GM12873 (cell line): ENCODE results near the gene TRMU.

ENCODE experiments used
- TF ChIP-seq, protein P1 (sequence below): IDR thresholded peaks from 2 replicates; pipeline ENCODE4 v1.5.1; 2012; ENCODE audit warnings: low read depth, mild to moderate bottlenecking, moderate library complexity, low read length, control low read depth; ENCODE audit not compliant: insufficient read depth; ENCODE audit errors: missing control alignments

Gene TRMU

GRCh38 chr22:46290121-46290842, 45.2 kb upstream of the TRMU start:
- TF ChIP-seq, protein P1, sequence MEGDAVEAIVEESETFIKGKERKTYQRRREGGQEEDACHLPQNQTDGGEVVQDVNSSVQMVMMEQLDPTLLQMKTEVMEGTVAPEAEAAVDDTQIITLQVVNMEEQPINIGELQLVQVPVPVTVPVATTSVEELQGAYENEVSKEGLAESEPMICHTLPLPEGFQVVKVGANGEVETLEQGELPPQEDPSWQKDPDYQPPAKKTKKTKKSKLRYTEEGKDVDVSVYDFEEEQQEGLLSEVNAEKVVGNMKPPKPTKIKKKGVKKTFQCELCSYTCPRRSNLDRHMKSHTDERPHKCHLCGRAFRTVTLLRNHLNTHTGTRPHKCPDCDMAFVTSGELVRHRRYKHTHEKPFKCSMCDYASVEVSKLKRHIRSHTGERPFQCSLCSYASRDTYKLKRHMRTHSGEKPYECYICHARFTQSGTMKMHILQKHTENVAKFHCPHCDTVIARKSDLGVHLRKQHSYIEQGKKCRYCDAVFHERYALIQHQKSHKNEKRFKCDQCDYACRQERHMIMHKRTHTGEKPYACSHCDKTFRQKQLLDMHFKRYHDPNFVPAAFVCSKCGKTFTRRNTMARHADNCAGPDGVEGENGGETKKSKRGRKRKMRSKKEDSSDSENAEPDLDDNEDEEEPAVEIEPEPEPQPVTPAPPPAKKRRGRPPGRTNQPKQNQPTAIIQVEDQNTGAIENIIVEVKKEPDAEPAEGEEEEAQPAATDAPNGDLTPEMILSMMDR, result no peak

GRCh38 chr22:46290843-46291785, 44.4 kb upstream of the TRMU start:
- TF ChIP-seq, protein P1, result no peak

DNA sequence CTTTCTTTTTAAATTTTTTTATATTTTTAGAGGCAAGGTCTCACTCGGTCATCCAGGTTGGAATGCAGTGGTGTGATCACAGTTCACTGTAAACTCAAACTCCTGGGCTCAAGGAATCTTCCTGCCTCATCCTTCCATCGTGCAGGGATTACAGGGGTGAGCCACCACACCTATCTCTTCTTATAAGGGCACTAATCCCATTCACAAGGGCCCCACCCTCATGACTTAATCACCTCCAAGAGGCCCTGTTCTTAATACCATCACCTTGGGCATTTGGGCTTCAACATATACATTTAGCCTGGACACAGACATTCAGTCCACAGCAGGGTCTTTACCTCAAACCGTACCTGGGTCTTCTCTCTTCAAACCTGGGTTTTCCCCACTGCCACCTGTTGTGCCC, 43.3 kb upstream of the TRMU start:
- TF ChIP-seq, protein P1, result no peak

GRCh38 chr22:46292732-46293131, 42.8 kb upstream of the TRMU start:
- TF ChIP-seq, protein P1, result no peak

GRCh38 chr22:46293577-46294260, 41.8 kb upstream of the TRMU start:
- TF ChIP-seq, protein P1, result no peak

GRCh38 chr22:46294784-46295183, 40.7 kb upstream of the TRMU start:
- TF ChIP-seq, protein P1, result no peak
